ENCODE measurements around the gene COTL1. TPM values are rescaled to one million over a fixed set of nuclear protein-coding genes. Genes with fewer than 3 reads are reported as not detected.

COTL1 gene
- polyA plus RNA-seq, 1 of the 3 experiments (the other 2 are of a cell fraction), result 91.6 TPM

- H3F3A ChIP-seq (replicated peaks; ENCODE audit: insufficient read depth), result peaks cover 17% of the 10 kb centered on the region
- no peak overlapping the region for H3K4me2 ChIP-seq
- H4K20me1 ChIP-seq (ENCODE audit: insufficient read depth), result no peaks in the 10 kb centered on the region
- H3K4me1 ChIP-seq (ENCODE audit: control insufficient read depth in 1 of 2, insufficient read depth in 2 of 2, low read depth in 1 of 2, low read length in 1 of 2), result no peaks in the 10 kb centered on the region
- no peaks in the 10 kb centered on the region for H3K9me2 ChIP-seq
- DNase-seq, result no peak
- peaks cover 56% of the 10 kb centered on the region for H3K79me2 ChIP-seq (ENCODE audit: insufficient read depth)
- H3K9me3 ChIP-seq, result peaks cover 5% of the 10 kb centered on the region; the same call in 1 of the 2 replicates
- ChIA-PET POLR2A (no interaction called here), CTCF (interaction anchor here (0.6 to 1.1 kb wide), 2 partner anchors 38 to 168 kb away, joined by 3 read pairs; no protein-coding TSS in a partner anchor)
- H2AFZ ChIP-seq (ENCODE audit: low read depth), result no peak overlapping the region
- peaks cover 4 to 32% of the 10 kb centered on the region in 2 experiments for H3K36me3 ChIP-seq (replicated peaks in 1 of 2; ENCODE audit: control insufficient read depth in 1 of 2, insufficient read depth in 2 of 2, low read length in 1 of 2)
- no peaks in the 10 kb centered on the region for H3K27me3 ChIP-seq (ENCODE audit: insufficient read depth)
- no peak overlapping the region for H3K4me3 ChIP-seq (ENCODE audit: low read depth in 2 of 2, low read length in 1 of 2)
- no peak overlapping the region for H3K27ac ChIP-seq (ENCODE audit: low read depth in 2 of 2, low read length in 1 of 2)
- TF ChIP-seq EZH2phosphoT487 (IDR thresholded peaks at IDR 0.05; ENCODE audit: borderline replicate concordance, low read depth) (no peak), GATA2 (CRISPR knock-in tag; IDR thresholded peaks at IDR 0.05) (no peak), CTCF (IDR thresholded peaks at IDR 0.05) (no peak), TEAD4 (IDR thresholded peaks at IDR 0.05; ENCODE audit: borderline replicate concordance, insufficient read depth) (no peak), FOXJ3 (CRISPR knock-in tag; IDR thresholded peaks at IDR 0.05) (no peak), RAD21 (IDR thresholded peaks at IDR 0.05; ENCODE audit: low read length) (no peak), CHD2 (IDR thresholded peaks at IDR 0.05; ENCODE audit: low read length, partially characterized antibody) (no peak), RFX5 (IDR thresholded peaks at IDR 0.05; ENCODE audit: low read length) (no peak), ELF1 (IDR thresholded peaks at IDR 0.05) (no peak), FOXM1 (IDR thresholded peaks at IDR 0.05; ENCODE audit: low read depth) (no peak), RXRA (IDR thresholded peaks at IDR 0.05; ENCODE audit: borderline replicate concordance, low read depth) (no peak), MEF2A (IDR thresholded peaks at IDR 0.05; ENCODE audit: borderline replicate concordance, low read depth) (no peak), YY1 (IDR thresholded peaks at IDR 0.05; ENCODE audit: low read depth) (no peak), SMC3 (IDR thresholded peaks at IDR 0.05; ENCODE audit: low read depth, low read length) (no peak), MAX (IDR thresholded peaks at IDR 0.05; ENCODE audit: low read depth) (no peak)
- TF ChIP-seq, protein P1, sequence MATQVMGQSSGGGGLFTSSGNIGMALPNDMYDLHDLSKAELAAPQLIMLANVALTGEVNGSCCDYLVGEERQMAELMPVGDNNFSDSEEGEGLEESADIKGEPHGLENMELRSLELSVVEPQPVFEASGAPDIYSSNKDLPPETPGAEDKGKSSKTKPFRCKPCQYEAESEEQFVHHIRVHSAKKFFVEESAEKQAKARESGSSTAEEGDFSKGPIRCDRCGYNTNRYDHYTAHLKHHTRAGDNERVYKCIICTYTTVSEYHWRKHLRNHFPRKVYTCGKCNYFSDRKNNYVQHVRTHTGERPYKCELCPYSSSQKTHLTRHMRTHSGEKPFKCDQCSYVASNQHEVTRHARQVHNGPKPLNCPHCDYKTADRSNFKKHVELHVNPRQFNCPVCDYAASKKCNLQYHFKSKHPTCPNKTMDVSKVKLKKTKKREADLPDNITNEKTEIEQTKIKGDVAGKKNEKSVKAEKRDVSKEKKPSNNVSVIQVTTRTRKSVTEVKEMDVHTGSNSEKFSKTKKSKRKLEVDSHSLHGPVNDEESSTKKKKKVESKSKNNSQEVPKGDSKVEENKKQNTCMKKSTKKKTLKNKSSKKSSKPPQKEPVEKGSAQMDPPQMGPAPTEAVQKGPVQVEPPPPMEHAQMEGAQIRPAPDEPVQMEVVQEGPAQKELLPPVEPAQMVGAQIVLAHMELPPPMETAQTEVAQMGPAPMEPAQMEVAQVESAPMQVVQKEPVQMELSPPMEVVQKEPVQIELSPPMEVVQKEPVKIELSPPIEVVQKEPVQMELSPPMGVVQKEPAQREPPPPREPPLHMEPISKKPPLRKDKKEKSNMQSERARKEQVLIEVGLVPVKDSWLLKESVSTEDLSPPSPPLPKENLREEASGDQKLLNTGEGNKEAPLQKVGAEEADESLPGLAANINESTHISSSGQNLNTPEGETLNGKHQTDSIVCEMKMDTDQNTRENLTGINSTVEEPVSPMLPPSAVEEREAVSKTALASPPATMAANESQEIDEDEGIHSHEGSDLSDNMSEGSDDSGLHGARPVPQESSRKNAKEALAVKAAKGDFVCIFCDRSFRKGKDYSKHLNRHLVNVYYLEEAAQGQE (IDR thresholded peaks at IDR 0.05; ENCODE audit: low read depth, low read length), result no peak
- TF ChIP-seq, protein P2, sequence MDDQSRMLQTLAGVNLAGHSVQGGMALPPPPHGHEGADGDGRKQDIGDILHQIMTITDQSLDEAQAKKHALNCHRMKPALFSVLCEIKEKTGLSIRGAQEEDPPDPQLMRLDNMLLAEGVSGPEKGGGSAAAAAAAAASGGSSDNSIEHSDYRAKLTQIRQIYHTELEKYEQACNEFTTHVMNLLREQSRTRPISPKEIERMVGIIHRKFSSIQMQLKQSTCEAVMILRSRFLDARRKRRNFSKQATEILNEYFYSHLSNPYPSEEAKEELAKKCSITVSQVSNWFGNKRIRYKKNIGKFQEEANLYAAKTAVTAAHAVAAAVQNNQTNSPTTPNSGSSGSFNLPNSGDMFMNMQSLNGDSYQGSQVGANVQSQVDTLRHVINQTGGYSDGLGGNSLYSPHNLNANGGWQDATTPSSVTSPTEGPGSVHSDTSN (IDR thresholded peaks at IDR 0.05), result no peak
- 85% methylated on average over 14 of the region's 14 CpGs for WGBS (ENCODE audit: low lambda C conversion rate)
- no peak overlapping the region for H3K9ac ChIP-seq
Measured at GRCh38 chr16:84570739-84571403, 47.0 kb downstream of the COTL1 start.

Data from SK-N-SH (cell line).